B cell (primary cell): Measurements from ENCODE around the gene NSFL1C. TPM values are rescaled to one million over a fixed set of nuclear protein-coding genes. Genes with fewer than 3 reads are reported as not detected.

Source experiments
- ATAC-seq: fragments of 200-7000 bp; cut with Tn5 transposase; one replicate; pipeline ENCODE4 v1.10.0; 2021; ENCODE audit warnings: low read depth, mild to moderate bottlenecking, moderate number of reproducible peaks, moderate library complexity
- CTCF ChIA-PET: fragments of 350-600 bp; sonication (Branson Sonifier 250); formaldehyde crosslinking; loops from one replicate; lab custom pipeline; 2021; ENCODE audit warnings: antibody characterized with exemption, inconsistent platforms; lab: Charles Lee
- POLR2A ChIA-PET: fragments of 350-600 bp; sonication (Branson Sonifier 250); formaldehyde crosslinking; loops from one replicate; lab custom pipeline; 2021; ENCODE audit warnings: antibody characterized with exemption; lab: Charles Lee
- DNase-seq: peaks from one replicate; pipeline ENCODE4 v3.0.0; 2013
- H2AFZ ChIP-seq: 2 replicates; pipeline ENCODE4 v1.6.1; 2012; ENCODE audit warnings: mild to moderate bottlenecking, low read depth, low read length; ENCODE audit not compliant: insufficient read depth, poor library complexity, severe bottlenecking
- H3K27ac ChIP-seq, 2 donors: 1 replicate in 1 of 2; 2 replicates in 1 of 2; pipeline ENCODE4 v1.5.1; 2012 to 2013; ENCODE audit warnings: low read length in 2 of 2, mild to moderate bottlenecking in 2 of 2, moderate library complexity in 1 of 2
- H3K27me3 ChIP-seq, 4 experiments: fragments of 200-600 bp in 1 of 4; sonication (generic) in 1 of 4; replicated peaks in 1 of 4; 1 replicate in 2 of 4; 2 replicates in 2 of 4; pipeline versions ENCODE4 v1.6.1 to v1.7.0; 2013 to 2016; ENCODE audit warnings: low read length in 3 of 4, mild to moderate bottlenecking in 2 of 4, mixed read lengths in 1 of 4, moderate library complexity in 1 of 4; ENCODE audit not compliant: insufficient read depth in 4 of 4, control insufficient read depth in 3 of 4; ENCODE audit errors: control extremely low read depth in 1 of 4
- H3K36me3 ChIP-seq, 2 experiments: replicated peaks in 1 of 2; 1 replicate in 1 of 2; 2 replicates in 1 of 2; pipeline versions ENCODE4 v1.6.1 to v1.7.1; 2013; ENCODE audit warnings: low read length in 1 of 2; ENCODE audit not compliant: insufficient read depth in 2 of 2, control insufficient read depth in 1 of 2; ENCODE audit errors: control extremely low read depth in 1 of 2, extremely low read depth in 1 of 2
- H3K4me1 ChIP-seq, 2 donors: fragments of 200-600 bp in 1 of 2; sonication (generic) in 1 of 2; 1 replicate in 1 of 2; 2 replicates in 1 of 2; pipeline versions ENCODE4 v1.5.1 to v1.6.1; 2013 to 2017; ENCODE audit warnings: low read length in 2 of 2; ENCODE audit not compliant: control insufficient read depth in 2 of 2, insufficient read depth in 2 of 2
- H3K4me2 ChIP-seq: replicated peaks from 2 replicates; pipeline ENCODE3; 2012; ENCODE audit warnings: mild to moderate bottlenecking, low read depth, low read length; ENCODE audit not compliant: poor library complexity, severe bottlenecking
- H3K4me3 ChIP-seq, 5 experiments: fragments of 200-600 bp in 1 of 5; sonication (generic) in 1 of 5; 1 replicate in 3 of 5; 2 replicates in 2 of 5; pipeline versions ENCODE4 v1.5.1 to v1.7.0; 2011 to 2016; ENCODE audit warnings: low read length in 4 of 5, mild to moderate bottlenecking in 4 of 5, low read depth in 2 of 5, control low read depth in 1 of 5, moderate library complexity in 1 of 5; ENCODE audit not compliant: insufficient read depth in 1 of 5; ENCODE audit errors: control extremely low read depth in 1 of 5, extremely low read depth in 1 of 5
- H3K79me2 ChIP-seq: fragments of 200-600 bp; sonication (generic); one replicate; pipeline ENCODE4 v1.6.0; 2016; ENCODE audit warnings: low read length; ENCODE audit not compliant: control insufficient read depth, insufficient read depth
- H3K9ac ChIP-seq: fragments of 200-600 bp; sonication (generic); 2 replicates; pipeline ENCODE4 v1.6.1; 2017; ENCODE audit warnings: mild to moderate bottlenecking, low read length, moderate library complexity
- H3K9me3 ChIP-seq, 3 donors: one replicate each; pipeline versions ENCODE4 v1.6.1 to v1.7.1; 2013; ENCODE audit warnings: low read length in 2 of 3; ENCODE audit not compliant: control insufficient read depth in 2 of 3, insufficient read depth in 1 of 3; ENCODE audit errors: control extremely low read depth in 1 of 3
- H4K20me1 ChIP-seq: 2 replicates; pipeline ENCODE4 v1.6.0; 2012; ENCODE audit warnings: mild to moderate bottlenecking, low read length; ENCODE audit not compliant: insufficient read depth, control insufficient read depth, poor library complexity, severe bottlenecking
- H3K27ac Mint-ChIP-seq: one replicate; pipeline ENCODE4 v1.8.0; 2021; ENCODE audit warnings: mixed read lengths
- H3K27me3 Mint-ChIP-seq: one replicate; pipeline ENCODE4 v1.8.0; 2021; ENCODE audit warnings: mixed read lengths
- H3K4me1 Mint-ChIP-seq: one replicate; pipeline ENCODE4 v1.8.0; 2021; ENCODE audit warnings: mixed read lengths
- H3K4me3 Mint-ChIP-seq: one replicate; pipeline ENCODE4 v1.8.0; 2021; ENCODE audit warnings: mixed read lengths
- H3K9me3 Mint-ChIP-seq: one replicate; pipeline ENCODE4 v1.8.0; 2022; ENCODE audit warnings: mixed read lengths; ENCODE audit not compliant: insufficient read depth
- CTCF ChIP-seq: fragments of 200-600 bp; IDR thresholded peaks from one replicate; pipeline ENCODE4 v1.8.0; 2022; ENCODE audit warnings: antibody characterized with exemption, mild to moderate bottlenecking
- EZH2 ChIP-seq: IDR thresholded peaks from 2 replicates; pipeline ENCODE4 v1.6.1; 2012; ENCODE audit warnings: borderline replicate concordance, low read depth, mild to moderate bottlenecking, moderate library complexity, low read length; ENCODE audit not compliant: insufficient read depth, poor library complexity, severe bottlenecking
- WGBS: methylation state at CpG from one replicate; pipeline ENCODE4 v1.1.5; 2013; ENCODE audit warnings: missing lambda C conversion rate; ENCODE audit not compliant: insufficient coverage; 5-methylcytosine and 5-hydroxymethylcytosine counted together
- intact Hi-C: fragments of 100-400 bp; cut with micrococcal nuclease; formaldehyde crosslinking; loops from one replicate; pipeline ENCODE4 v1.10.0; 2022
- polyA plus RNA-seq: library from polyadenylated mRNA; depleted of rRNA; stranded (reverse); fragments of >200 nt; gene quantifications from 2 replicates; pipeline ENCODE4 v1.2.3, GENCODE V29; 2012
- total RNA-seq, 2 donors: library from RNA; stranded (reverse); fragments of 120-200 nt in 1 of 2; gene quantifications; 1 replicate in 1 of 2; 2 replicates in 1 of 2; pipeline versions ENCODE4 v1.2.3 to v1.2.4, GENCODE V29; 2013 to 2022

Gene NSFL1C
- total and polyA plus RNA-seq, 2 donors (not counting 1 experiment from before 2014, with no cell fraction given) = 24.1 to 80.3 TPM

- no peaks in the 10 kb centered on the region for H3K4me1 ChIP-seq
- ChIA-PET POLR2A (no interaction called here), CTCF (interaction anchor here (1.1 kb wide), 1 partner anchor 84 kb away, joined by 5 read pairs; no protein-coding TSS in a partner anchor)
- WGBS = 100% methylated on average over 1 of the region's 4 CpGs
- ATAC-seq (no peak), DNase-seq (no peak)
- no peak overlapping the region for H3K9ac ChIP-seq
- peaks cover 9% of the 10 kb centered on the region for H3K9me3 Mint-ChIP-seq
- TF ChIP-seq EZH2 (no peak), CTCF (no peak)
- no peak overlapping the region for H3K4me2 ChIP-seq
- peaks cover 2 to 28% (median 16%) of the 10 kb centered on the region in 3 donors for H3K9me3 ChIP-seq
- no peaks in the 10 kb centered on the region for H4K20me1 ChIP-seq
- intact Hi-C loops = no loop called here
- no peak overlapping the region for H3K4me3 ChIP-seq
- no peaks in the 10 kb centered on the region for H3K79me2 ChIP-seq
- no peak overlapping the region for H3K4me3 Mint-ChIP-seq
- H3K4me1 Mint-ChIP-seq = no peaks in the 10 kb centered on the region
- H3K27ac ChIP-seq = no peak overlapping the region
- no peaks in the 10 kb centered on the region for H3K36me3 ChIP-seq
- H2AFZ ChIP-seq = no peak overlapping the region
- H3K27ac Mint-ChIP-seq = no peak overlapping the region
- H3K27me3 ChIP-seq = peaks cover 0 to 8% (median 1%) of the 10 kb centered on the region in 4 experiments
- H3K27me3 Mint-ChIP-seq = no peaks in the 10 kb centered on the region
These were observed 46.6 kb downstream of the NSFL1C start for GRCh38 chr20:1420066-1420465.

- H3K4me3 Mint-ChIP-seq = no peak overlapping the region
These were observed 48.3 kb downstream of the NSFL1C start for GRCh38 chr20:1418350-1418749.

More at GRCh38 chr20:1418350-1418749, 48.3 kb downstream of the NSFL1C start:
- H3K79me2 ChIP-seq = no peaks in the 10 kb centered on the region
- Mint-ChIP-seq H3K27me3 (no peaks in the 10 kb centered on the region), H3K27ac (no peak overlapping the region), H3K4me1 (no peaks in the 10 kb centered on the region), H3K9me3 (peaks cover 9% of the 10 kb centered on the region)
- no peaks in the 10 kb centered on the region for H3K4me1 ChIP-seq
- TF ChIP-seq CTCF = no peak
- TF ChIP-seq EZH2 = no peak
- ATAC-seq (no peak), DNase-seq (no peak)
- no peak overlapping the region for H3K9ac ChIP-seq
- H4K20me1 ChIP-seq = no peaks in the 10 kb centered on the region
- ChIA-PET POLR2A (no interaction called here), CTCF (interaction anchor here (1.8 kb wide), 1 partner anchor 12 kb away, joined by 4 read pairs; no protein-coding TSS in a partner anchor)
- no peak overlapping the region for H3K4me3 ChIP-seq
- H3K27ac ChIP-seq = no peak overlapping the region
- H2AFZ ChIP-seq = no peak overlapping the region
- peaks cover 0 to 8% (median 1%) of the 10 kb centered on the region in 4 experiments for H3K27me3 ChIP-seq
- no peaks in the 10 kb centered on the region for H3K36me3 ChIP-seq
- WGBS = 68% methylated on average over 2 of the region's 3 CpGs
- peaks cover 2 to 28% (median 14%) of the 10 kb centered on the region in 3 donors for H3K9me3 ChIP-seq
- H3K4me2 ChIP-seq = no peak overlapping the region
- intact Hi-C loops = no loop called here
